Right ventricle myocardium inferior (tissue), 1 donor: ENCODE measurements around the gene TRIO. TPM values are rescaled to one million over a fixed set of nuclear protein-coding genes. Genes with fewer than 3 reads are reported as not detected.

Experiments
- ATAC-seq: fragments of 200-7000 bp; cut with Tn5 transposase; one replicate; pipeline ENCODE4 v1.9.1; 2020; ENCODE audit warnings: mild to moderate bottlenecking, moderate library complexity
- DNase-seq: peaks from one replicate; pipeline ENCODE4 v3.0.0; 2021; ENCODE audit errors: missing footprints
- intact Hi-C: fragments of 100-400 bp; cut with DNase I; formaldehyde crosslinking; loops from one replicate; pipeline ENCODE4 v1.11.0; 2022
- total RNA-seq: library from RNA; stranded (reverse); fragmentation: NEBNext Ultra II Directional; extraction: Animal tissue kit (Norgen Biotek cat#: 25700); gene quantifications from one replicate; pipeline ENCODE4 v1.2.1, GENCODE V29; 2021
- donor health status: DM: no; HTN: yes; CAD: no; lungs with severe emphysema.

The TRIO gene
- total RNA-seq, 1 donor from 2014 or later = 56.9 TPM

DNA sequence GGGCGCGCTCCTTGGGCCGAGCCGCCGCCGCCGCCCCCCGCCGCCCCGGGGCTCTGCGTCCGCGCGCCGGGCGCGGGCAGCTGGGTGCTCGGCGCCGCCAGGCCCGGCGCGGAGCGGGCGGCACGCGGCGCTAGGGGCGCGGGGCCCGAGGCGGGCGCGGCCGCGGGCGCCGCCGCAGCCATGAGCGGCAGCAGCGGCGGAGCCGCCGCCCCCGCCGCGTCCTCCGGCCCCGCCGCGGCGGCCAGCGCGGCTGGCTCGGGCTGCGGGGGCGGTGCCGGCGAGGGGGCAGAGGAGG, 351 bp downstream of the TRIO start:
- DNase-seq (no peak), ATAC-seq (no peak)
- intact Hi-C loops = loop anchor here (2.0 kb wide), 2 partner anchors 35 to 127 kb away; no protein-coding TSS in a partner anchor

DNA sequence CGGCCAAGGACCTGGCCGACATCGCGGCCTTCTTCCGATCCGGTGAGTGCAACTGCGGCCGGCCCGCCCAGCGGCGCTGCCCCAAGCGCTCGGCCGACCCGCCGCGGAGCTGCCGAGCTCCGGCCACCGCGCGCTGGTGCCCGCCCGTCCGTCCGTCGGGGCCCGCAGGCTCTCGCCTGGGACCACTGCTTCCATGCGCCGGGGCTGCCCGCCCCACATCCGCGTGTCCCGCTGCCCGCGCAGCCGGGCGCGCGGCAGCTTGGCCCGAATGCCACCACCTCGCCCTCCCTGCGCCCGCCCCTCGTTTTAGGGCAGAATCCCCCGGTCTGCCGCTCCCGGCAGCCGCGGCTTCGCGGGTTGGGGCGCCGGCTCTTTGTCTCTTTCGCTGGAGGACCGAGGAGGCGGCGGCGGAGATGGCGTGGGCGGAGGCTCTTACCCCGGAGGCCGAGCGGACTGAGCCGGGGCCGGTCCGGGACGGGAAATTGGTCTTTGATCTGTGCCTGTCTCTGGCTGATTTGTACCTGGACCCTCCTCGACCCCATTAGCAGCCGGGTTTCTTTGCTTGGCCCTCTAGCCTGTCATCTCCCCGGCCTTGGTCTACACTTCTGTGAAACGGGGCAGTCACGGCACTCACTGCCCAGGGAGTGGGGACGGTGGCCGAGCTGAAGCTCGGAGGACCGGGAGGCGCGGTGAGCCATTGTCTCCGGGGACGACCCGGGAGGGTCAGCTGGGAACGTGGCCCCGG, 871 bp downstream of the TRIO start:
- DNase-seq = peak; percentile 80

GRCh38 chr5:14144586-14145434, 1.7 kb downstream of the TRIO start:
- DNase-seq (peak; percentile 76), ATAC-seq (peak; percentile 52)
- intact Hi-C loops = loop anchor here (5.0 kb wide), 2 partner anchors 37 to 52 kb away; no protein-coding TSS in a partner anchor

More for the DNA sequence above, 871 bp downstream of the TRIO start:
- ATAC-seq = no peak
- intact Hi-C loops = loop anchor here (2.0 kb wide), 2 partner anchors 35 to 127 kb away; no protein-coding TSS in a partner anchor

GRCh38 chr5:14145435-14146334, 2.5 kb downstream of the TRIO start:
- DNase-seq (no peak), ATAC-seq (no peak)
- intact Hi-C loops = loop anchor here (5.0 kb wide), 2 partner anchors 37 to 52 kb away; no protein-coding TSS in a partner anchor

DNA sequence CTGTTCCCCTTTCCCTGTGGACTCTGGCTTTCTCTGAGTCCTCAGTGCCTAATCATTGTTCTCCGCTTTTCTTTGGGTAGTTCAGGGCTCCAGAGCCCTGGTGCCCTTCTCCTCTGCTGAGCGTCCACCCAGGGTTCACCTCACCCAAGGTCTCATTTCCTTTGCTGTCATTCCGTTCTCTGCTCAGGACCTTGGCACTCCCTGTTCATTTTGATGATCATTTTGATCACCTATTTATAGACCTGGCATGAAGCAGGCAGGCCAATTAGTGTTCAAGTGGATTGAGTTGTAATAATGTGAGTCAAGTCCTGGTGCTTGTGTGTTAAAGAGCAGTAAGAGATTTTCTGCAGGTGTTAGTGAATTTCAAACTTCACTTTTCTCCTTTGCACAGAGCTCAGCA, 3.6 kb downstream of the TRIO start:
- intact Hi-C loops = loop anchor here (5.0 kb wide), 2 partner anchors 36 to 51 kb away; no protein-coding TSS in a partner anchor
- ATAC-seq (no peak), DNase-seq (no peak)

DNA sequence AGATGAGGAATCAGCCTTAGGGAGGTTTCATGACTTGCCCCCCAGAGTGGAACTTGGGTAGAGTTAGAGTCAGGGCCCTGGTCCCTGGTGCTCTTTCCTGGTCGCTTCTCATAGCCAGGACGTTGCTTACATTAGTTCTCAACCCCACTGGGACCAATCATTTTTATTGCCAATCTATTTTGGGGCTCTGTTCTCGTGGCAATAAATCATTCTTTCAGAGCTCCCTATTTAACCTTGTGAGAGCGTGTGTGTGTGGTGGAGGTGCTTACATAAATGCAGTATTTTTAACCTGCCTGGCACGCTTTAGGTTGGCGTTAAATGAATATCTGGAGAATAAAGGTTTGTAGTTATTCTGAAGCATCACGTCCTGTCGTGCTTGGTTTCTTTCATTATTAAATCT, 4.1 kb downstream of the TRIO start:
- DNase-seq (no peak), ATAC-seq (no peak)

GRCh38 chr5:14148483-14148882, 5.3 kb downstream of the TRIO start:
- intact Hi-C loops = loop anchor here (5.0 kb wide), 2 partner anchors 34 to 49 kb away; no protein-coding TSS in a partner anchor
- DNase-seq = no peak

More for the DNA sequence above, 4.1 kb downstream of the TRIO start:
- intact Hi-C loops = loop anchor here (5.0 kb wide), 2 partner anchors 35 to 50 kb away; no protein-coding TSS in a partner anchor

GRCh38 chr5:14148890-14149671, 5.9 kb downstream of the TRIO start:
- intact Hi-C loops = loop anchor here (5.0 kb wide), 2 partner anchors 33 to 48 kb away; no protein-coding TSS in a partner anchor
- no peak for DNase-seq
- ATAC-seq = no peak

More at GRCh38 chr5:14148483-14148882, 5.3 kb downstream of the TRIO start:
- no peak for ATAC-seq

GRCh38 chr5:14149672-14150274, 6.6 kb downstream of the TRIO start:
- intact Hi-C loops = loop anchor here (5.0 kb wide), 2 partner anchors 33 to 48 kb away; no protein-coding TSS in a partner anchor
- ATAC-seq (no peak), DNase-seq (no peak)

DNA sequence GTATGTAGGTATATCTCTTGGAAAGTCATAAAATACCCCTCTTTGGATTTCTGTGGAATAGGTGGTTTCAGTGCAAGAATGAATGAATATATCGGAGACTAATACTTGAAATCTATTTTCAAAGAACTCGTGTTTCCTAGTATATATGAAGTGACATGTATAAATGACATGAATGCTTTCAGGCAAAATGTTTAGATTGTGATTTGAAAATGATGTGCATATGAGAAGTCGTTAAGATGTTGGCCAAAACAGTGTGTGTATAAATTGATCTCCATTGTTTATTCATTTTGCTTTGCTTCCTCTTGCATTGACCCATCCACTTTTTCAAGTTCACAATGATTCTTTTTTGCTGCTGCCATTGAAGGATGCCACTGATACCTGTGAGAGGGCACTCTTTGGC, 8.3 kb downstream of the TRIO start:
- ATAC-seq (no peak), DNase-seq (no peak)
- intact Hi-C loops = no loop called here

DNA sequence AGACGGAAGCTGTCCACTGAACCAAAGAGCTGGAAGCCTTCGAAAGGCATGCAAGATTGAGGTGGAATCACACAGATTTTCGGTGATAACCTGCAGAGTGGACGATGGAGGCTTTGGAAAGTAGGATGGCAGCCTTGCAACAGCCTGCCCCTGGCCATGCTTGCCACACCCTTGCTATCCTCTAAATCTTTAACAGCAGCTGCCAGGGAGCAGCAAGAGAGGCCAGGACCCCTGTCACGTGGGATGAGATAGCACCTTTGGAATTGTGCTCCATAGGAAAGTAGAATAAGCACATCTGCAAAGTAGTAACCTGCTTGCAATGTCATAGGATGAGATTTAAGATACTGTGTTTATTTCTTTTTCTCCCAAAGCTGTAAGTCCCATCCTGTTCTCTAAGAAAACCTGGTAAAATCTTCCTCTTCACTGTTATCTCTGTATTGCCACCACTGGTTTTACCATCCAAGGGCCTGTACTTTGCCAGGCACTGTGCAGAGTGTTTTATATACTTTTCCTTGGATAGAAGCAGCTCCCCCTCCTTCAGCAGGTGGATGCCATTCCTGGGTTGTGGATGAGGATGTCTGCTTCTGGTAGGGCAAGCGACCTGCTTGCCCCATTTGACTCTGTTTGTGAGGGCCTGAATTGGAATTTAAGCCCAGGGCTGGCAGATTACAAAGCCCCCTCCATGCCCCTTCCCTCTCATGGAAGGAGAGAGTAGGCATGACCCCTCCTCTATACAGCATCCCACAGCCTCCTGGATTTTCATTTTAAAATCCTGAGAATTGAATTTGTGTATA, 10.1 kb downstream of the TRIO start:
- intact Hi-C loops = no loop called here
- DNase-seq (no peak), ATAC-seq (no peak)

GRCh38 chr5:14153932-14154731, 11.0 kb downstream of the TRIO start:
- DNase-seq (peak; percentile 78), ATAC-seq (peak; percentile 92)
- intact Hi-C loops = no loop called here

DNA sequence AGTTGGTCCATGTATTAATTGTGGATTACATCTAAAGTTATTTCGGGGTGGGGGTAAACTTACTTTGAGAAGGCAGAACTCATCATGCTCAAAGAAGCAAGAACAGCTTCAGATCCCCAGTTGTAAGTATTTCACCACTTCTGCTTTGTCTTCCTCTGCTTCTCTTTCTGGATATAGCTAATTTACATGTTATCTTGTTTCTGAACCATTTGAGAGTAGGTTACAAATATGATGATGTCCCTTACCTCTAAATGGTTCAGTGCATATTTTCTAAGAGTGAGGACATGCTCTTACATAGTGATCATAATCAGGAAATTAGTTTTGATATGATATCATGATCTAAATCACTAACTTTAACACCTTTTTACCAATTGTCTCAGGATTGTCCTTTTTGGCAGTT, 11.9 kb downstream of the TRIO start:
- ATAC-seq (no peak), DNase-seq (no peak)
- intact Hi-C loops = no loop called here

- ATAC-seq (no peak), DNase-seq (no peak)
- intact Hi-C loops = no loop called here
Measured at GRCh38 chr5:14155739-14156138, 12.6 kb downstream of the TRIO start.

DNA sequence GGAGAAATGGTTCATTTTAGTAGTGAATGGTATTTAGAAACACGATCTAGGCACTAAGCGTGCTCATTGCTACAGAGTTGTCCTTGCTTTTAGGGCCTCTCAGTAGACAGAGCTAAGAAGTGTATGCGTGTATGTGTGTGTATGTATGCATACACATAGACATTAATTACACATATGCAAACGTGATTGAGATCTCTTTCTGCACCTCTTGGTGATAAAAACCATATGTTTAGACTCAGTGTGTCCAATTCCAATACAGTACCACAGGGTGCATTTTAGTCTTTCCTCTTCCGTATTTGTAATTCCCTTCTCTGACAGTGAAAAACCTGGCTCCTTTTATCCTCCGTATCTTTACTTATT, 13.1 kb downstream of the TRIO start:
- no peak for ATAC-seq
- DNase-seq = no peak
- intact Hi-C loops = no loop called here
